GM19372 (cell line): Measurements from ENCODE around the gene SELENOO.

Experiments
- ATAC-seq: cut with Tn5 transposase; IDR thresholded peaks from one replicate; pipeline ENCODE4 v1.9.1; 2021; ENCODE audit warnings: mild to moderate bottlenecking, low read depth, moderate library complexity; ENCODE audit not compliant: unreplicated experiment

The SELENOO gene

DNA sequence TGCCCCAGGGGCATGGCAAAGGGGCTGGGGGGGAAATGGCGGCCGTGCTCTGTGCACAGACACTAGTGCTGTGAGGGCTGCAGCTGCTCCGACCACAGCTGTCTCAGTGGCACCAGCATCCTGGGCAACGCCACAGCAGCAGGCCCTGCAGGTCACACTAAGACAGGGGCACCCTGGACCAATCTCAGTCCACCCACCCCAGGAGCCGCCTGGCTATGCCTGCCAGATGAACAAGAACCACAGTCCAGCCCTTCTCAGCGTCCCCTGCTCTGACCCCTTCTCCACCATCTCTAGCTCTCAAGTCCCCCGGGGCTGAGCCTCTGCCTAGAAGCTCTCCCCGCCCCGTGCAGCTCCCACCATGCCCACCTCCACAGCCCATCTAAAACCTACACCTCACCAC, 27.6 kb downstream of the SELENOO start:
- ATAC-seq, result no peak

GRCh38 chr22:50229370-50229769, 28.6 kb downstream of the SELENOO start:
- ATAC-seq, result no peak

- ATAC-seq, result no peak
Measured at GRCh38 chr22:50232481-50233151, 31.8 kb downstream of the SELENOO start.

DNA sequence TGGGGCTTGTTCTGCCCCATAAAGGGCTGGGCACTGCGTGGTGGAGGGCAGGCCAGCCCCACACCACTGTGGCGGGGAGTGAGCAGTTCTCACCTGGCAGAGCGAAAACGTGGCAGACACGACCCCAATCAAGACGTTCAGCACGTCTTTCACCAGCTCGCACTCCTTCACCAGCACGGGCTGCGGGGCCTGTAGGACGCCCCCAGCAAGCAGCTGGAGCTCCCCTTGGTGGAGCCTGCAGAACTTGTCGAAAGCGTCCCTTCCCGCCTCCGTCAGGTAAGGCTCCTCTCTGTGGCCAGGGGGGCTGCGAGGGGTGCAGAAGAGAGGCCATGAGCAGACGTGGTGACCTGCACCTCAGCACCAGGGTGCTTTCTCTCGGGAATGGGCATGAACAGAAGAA, 32.4 kb downstream of the SELENOO start:
- ATAC-seq, result no peak

- no peak for ATAC-seq
Measured at GRCh38 chr22:50236731-50237409, 36.1 kb downstream of the SELENOO start.

DNA sequence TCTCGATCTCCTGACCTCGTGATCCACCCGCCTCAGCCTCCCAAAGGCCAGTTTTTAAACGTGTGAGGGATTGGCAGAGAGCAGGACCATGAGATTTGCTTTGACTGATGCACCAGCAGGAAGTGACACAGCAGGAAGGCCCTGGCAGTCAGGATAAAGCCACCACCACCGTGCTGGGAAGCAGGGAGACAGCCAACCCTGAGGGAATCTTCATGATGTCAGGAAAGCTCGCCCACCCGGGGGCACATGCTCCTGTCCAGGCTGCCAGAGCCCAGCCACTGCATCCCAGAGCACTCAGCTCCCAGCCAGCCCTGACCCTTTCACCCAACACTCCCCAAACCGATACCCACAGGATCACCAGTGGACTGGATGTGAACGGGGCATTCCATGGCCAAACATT, 37.9 kb downstream of the SELENOO start:
- no peak for ATAC-seq

- no peak for ATAC-seq
Measured at GRCh38 chr22:50242406-50242949, 41.7 kb downstream of the SELENOO start.

- no peak for ATAC-seq
Measured at GRCh38 chr22:50243685-50244419, 43.0 kb downstream of the SELENOO start.

DNA sequence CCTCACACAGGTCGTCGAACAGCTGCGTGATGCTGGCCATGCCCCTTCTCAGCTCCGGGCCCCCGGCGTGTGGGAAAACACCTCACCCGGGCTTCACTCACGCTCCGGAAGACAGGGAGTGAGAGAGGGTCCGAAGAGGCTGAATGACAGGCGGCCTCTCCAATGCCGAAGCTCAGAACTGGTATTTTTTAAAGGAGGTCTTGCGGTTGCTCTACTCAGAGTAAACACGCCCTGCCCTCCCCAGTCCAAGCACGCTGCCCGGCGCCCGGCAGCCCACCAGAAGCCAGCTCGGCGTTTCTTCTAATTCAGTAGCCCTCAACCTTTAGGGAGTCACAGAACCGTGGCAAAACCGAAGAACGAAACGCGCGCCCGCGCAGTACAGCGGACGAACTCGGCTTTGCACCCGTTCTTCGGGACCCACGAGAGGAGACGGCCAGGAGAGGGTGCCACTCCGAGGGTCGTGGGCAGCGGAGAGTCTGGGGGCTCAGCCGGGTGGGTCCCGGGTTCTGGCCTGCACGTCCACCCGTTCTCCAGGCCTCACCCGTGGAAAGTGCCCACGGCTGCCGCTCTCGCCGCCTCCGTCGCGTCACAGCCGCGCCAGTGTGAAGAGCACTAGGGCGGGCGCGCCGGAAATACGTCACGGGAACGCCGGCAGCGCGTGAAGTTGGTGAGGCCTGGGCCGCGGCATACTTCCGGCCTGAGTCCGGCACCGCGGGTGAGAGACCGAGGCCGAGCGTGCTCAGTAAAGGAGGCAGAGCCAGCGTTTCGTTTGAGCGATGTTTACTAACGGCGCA, 43.8 kb downstream of the SELENOO start, which contains the start of gene TUBGCP6:
Gene TUBGCP6 (minus strand): TSS at position 604 of the 794 bp plus-strand sequence. CDS start 564 bp downstream, at position 40.
- peak; percentile 80 for ATAC-seq

DNA sequence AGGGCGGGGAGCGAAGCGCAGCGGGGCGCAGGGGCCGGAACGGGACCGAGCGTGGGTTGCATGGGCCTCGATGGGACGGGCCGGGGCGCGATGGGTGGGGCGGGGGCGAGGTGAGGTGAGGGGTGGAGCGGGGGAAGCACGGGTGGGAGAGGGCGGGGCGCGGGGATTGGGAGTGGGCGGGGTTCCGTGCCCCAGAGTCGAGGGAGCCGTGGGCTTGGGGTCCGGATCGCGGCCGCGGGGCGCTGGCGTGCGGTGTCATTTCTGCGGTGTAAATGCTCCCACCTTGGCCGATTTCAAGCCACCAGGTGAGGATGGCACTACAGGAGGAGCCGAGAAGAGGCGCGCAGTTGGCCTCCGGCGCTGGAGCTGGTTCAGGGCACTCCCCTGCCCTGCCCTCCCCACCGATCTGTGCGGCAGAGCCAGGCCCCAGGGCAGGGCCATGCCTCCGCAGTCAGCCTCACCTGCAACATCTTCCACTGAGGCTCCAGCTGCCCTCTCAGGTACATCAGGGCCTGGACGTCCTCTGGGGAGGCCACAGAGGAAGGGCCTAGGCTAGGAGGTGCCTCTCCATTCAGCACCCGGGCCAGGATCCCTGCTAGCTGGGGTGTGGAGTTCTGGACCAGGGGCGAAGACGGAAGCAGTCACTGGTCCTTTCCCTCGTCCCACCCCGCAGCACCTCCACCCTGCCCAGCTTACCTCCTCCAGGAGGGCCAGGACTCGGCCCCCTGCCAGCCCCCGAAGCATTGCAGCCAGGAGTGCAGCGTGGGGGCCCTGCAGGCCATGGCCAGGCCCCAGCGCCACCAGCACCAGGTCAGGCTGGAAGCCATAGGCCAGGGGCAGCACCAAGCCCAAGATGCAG, 44.6 kb downstream of the SELENOO start:
- ATAC-seq, result no peak

DNA sequence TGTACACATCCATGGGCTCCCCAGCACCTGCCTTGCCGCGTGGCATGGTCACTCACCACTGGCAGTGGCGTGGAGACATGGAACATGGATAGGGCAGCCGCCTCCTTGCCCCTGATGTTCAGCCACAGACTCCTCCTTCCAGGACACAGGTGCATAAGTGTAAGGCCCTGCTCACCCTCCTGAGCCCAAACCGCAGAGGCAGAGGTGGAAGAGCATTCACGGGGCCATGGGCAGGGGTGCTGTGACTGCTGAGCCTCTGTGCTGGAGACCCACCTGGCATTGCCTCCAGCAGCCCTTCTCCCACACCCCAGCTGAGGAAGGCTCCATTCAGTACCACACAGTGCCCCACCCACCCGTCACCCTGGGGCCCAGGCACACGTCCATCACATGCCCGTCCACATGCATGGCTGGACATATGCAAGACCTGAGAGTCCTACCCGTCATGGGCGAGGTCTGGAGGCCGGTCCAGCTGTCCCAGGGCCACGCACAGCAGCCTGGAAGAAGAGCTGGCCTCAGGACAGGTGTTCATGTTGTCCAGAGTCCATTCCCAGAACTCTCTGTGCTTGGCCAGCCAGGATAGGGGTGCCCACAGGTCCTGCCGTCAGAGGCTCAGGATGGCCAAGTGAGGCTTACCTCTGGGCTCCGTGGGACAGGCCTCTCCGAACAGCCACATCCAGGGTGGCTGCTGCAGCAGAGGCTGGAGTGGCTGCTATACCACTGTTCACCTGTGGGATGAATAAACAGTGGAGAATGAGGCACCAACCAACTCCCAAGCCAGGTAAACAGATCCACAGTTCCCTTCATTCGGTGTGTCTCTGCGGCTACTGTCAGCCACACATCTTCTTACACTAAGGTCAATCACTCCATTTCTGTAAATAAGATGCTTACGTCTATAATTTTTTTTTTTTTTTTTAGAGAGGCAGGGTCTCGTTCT, 45.7 kb downstream of the SELENOO start:
- no peak for ATAC-seq

- no peak for ATAC-seq
Measured at GRCh38 chr22:50247748-50248147, 46.9 kb downstream of the SELENOO start.

- ATAC-seq, result no peak
Measured at GRCh38 chr22:50248196-50249081, 47.6 kb downstream of the SELENOO start.

DNA sequence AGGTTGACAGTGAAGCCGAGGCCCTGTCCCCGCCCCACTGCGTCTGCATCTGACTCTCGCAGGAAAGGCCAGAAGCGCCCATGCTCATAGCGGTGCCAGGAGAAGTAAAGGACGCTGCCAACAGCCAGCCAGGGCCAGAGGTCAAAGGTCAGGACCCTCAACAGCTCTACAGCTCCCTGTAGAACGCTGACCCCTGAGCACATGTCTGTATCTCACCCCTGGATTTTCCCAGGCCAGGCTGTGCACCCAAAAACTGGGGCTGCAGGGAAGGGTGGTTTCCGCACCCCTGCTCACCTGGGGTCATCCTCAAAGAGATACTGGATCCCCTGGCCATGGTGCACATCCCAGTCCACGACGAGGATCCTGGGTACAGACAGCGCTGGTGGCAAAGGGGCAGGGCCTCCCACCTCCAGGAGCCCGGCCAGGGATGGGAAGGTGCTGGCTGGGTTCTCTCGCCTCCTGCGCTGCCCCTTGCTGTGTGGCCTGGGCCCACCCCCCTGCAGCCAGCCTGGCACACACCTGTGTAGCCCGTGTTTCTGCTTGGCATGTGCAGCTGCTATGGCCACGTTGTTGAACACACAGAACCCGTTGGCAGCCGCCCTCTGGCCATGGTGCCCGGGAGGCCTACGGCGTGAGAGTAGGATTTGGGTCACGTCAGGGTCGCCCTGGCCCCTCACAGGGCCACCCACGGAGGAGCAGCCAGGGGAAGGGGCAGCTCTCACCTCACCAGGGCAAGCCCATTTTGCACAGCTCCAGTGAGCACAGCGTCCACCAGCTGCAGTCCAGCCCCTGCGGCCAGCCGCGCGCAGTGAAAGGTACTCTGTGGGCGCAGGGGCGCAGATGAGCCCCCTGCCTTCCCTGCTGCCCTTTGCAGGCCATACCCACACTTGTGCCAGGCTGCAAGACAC, 48.8 kb downstream of the SELENOO start:
- ATAC-seq, result no peak

DNA sequence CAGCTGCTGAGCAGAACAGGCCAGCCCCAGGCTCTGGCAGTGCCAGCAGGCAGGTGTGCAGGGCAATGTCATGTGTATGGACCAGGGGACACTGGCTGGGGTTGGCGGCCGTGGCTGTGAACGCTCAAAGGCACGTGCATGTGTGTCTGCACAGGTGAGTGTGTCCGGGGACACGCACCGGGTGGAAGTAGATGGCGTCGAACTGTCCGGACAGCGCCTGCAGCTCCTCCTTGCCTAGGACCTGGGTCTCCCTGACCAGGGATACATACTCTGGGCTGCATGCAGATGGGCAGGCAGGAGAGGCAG, 49.4 kb downstream of the SELENOO start:
- no peak for ATAC-seq
